Vagina (tissue), 2 donors: ENCODE results near the gene TMBIM4. TPM values are rescaled to one million over a fixed set of nuclear protein-coding genes. Genes with fewer than 3 reads are reported as not detected.
"Not testable (repeated sequence)": the region's sequence is repeated elsewhere in the genome, so short reads cannot be mapped to it uniquely, and the experiment has no call there.

Experiments used
- DNase-seq, 2 donors: peaks; one replicate each; pipeline ENCODE4 v3.0.0-alpha.2; 2017; ENCODE audit errors: extremely low spot score in 2 of 2
- H3K27ac ChIP-seq: fragments of 200-600 bp; sonication (generic); one replicate; pipeline ENCODE4 v1.5.1; 2019
- H3K27me3 ChIP-seq: fragments of 200-600 bp; sonication (generic); one replicate; pipeline ENCODE4 v1.5.1; 2019
- H3K36me3 ChIP-seq, 2 donors: fragments of 200-600 bp; sonication (generic); one replicate each; pipeline ENCODE4 v1.5.1; 2017 to 2019
- H3K4me1 ChIP-seq: fragments of 200-600 bp; sonication (generic); one replicate; pipeline ENCODE4 v1.5.1; 2019
- H3K4me3 ChIP-seq, 2 donors: fragments of 200-600 bp; sonication (generic); 1 replicate in 1 of 2; 2 replicates in 1 of 2; pipeline ENCODE4 v1.5.1; 2016 to 2019
- H3K9me3 ChIP-seq: fragments of 200-600 bp; sonication (generic); one replicate; pipeline ENCODE4 v1.5.1; 2019
- POLR2A ChIP-seq, 2 donors: fragments of 450-650 bp; IDR thresholded peaks; one replicate each; pipeline ENCODE4 v1.6.1; 2017; ENCODE audit warnings: antibody characterized with exemption in 2 of 2, mild to moderate bottlenecking in 2 of 2, moderate library complexity in 2 of 2
- POLR2AphosphoS5 ChIP-seq, 2 donors: sonication (generic); formaldehyde crosslinking; IDR thresholded peaks; one replicate each; pipeline ENCODE4 v1.9.0; 2017; ENCODE audit warnings: antibody characterized with exemption in 2 of 2, mild to moderate bottlenecking in 2 of 2, low read depth in 1 of 2; ENCODE audit not compliant: insufficient read depth in 1 of 2
- intact Hi-C: fragments of 100-400 bp; cut with DNase I; formaldehyde crosslinking; loops from one replicate; pipeline ENCODE4 v1.15.1; 2023
- total RNA-seq: library from RNA; depleted of rRNA; stranded (reverse); fragments of >200 nt; gene quantifications from one replicate; pipeline ENCODE4 v1.2.3, GENCODE V29; 2016
- TF ChIP-seq, protein P1 (sequence below), 3 experiments: fragments of 450-650 bp in 2 of 3; fragments of 200-600 bp in 1 of 3; sonication (generic) in 1 of 3; IDR thresholded peaks; one replicate each; pipeline ENCODE4 v1.5.1; 2017 to 2019; ENCODE audit warnings: antibody characterized with exemption in 3 of 3, mild to moderate bottlenecking in 2 of 3, moderate library complexity in 2 of 3

Gene TMBIM4
- total RNA-seq, 1 donor from 2014 or later: 98.7 TPM

DNA sequence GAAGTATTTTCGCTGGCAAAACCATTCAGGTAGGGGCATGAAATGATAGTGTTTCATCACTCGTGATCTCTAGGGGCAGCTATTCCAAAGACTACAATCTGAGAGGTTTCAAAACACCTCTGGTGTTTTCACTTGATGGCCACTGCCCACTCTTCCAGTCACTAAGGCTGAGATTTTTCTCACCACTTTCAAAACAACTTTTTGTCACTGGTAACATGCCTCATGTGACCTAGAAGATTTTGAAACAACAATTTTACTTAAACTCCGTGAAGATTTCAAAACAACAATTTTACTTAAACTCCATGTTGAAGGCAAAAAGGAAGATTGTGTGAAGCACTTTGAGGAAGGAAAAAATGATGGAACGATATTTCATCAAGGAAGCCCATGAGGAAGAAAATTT is 18.0 kb upstream of the TMBIM4 start:
- H3K4me3 ChIP-seq: no peak overlapping the region
- intact Hi-C loops: no loop called here
- no peak overlapping the region for H3K27ac ChIP-seq
- no peaks in the 10 kb centered on the region for H3K36me3 ChIP-seq
- DNase-seq: no peak
- H3K9me3 ChIP-seq: no peaks in the 10 kb centered on the region
- peaks cover 22% of the 10 kb centered on the region for H3K4me1 ChIP-seq
- TF ChIP-seq, protein P1, sequence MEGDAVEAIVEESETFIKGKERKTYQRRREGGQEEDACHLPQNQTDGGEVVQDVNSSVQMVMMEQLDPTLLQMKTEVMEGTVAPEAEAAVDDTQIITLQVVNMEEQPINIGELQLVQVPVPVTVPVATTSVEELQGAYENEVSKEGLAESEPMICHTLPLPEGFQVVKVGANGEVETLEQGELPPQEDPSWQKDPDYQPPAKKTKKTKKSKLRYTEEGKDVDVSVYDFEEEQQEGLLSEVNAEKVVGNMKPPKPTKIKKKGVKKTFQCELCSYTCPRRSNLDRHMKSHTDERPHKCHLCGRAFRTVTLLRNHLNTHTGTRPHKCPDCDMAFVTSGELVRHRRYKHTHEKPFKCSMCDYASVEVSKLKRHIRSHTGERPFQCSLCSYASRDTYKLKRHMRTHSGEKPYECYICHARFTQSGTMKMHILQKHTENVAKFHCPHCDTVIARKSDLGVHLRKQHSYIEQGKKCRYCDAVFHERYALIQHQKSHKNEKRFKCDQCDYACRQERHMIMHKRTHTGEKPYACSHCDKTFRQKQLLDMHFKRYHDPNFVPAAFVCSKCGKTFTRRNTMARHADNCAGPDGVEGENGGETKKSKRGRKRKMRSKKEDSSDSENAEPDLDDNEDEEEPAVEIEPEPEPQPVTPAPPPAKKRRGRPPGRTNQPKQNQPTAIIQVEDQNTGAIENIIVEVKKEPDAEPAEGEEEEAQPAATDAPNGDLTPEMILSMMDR (IDR thresholded peaks at IDR 0.05): no peak
- TF ChIP-seq POLR2AphosphoS5 (IDR thresholded peaks at IDR 0.05; ENCODE audit: insufficient read depth in 1 of 2, low read depth in 1 of 2): no peak
- TF ChIP-seq POLR2A (IDR thresholded peaks at IDR 0.05): no peak
- no peaks in the 10 kb centered on the region for H3K27me3 ChIP-seq

DNA sequence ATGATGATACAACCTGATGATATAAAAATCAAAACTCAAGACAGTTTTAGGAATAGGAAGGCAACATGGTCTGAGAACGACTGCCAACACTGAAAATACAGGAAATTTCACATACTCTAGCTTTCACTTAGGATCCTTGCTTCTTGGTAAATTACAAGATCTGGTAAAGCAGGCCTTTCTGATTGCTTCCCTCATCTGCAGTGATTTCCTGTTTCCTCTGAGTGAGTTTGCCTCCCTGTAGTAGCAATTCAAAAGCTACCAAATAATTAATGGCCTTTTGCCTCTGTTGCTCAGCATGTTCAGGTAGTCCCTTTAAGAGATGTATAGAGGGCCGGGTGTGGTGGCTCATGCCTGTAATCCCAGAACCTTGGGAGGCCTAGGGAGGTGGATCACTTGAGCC is 17.2 kb upstream of the TMBIM4 start:
- intact Hi-C loops: no loop called here
- Histone ChIP-seq H3K36me3 (no peaks in the 10 kb centered on the region), H3K27ac (no peak overlapping the region), H3K9me3 (no peaks in the 10 kb centered on the region), H3K4me3 (no peak overlapping the region), H3K27me3 (no peaks in the 10 kb centered on the region), H3K4me1 (peaks cover 22% of the 10 kb centered on the region)
- no peak for DNase-seq
- TF ChIP-seq POLR2AphosphoS5 (IDR thresholded peaks at IDR 0.05; ENCODE audit: insufficient read depth in 1 of 2, low read depth in 1 of 2): no peak
- TF ChIP-seq, protein P1 (IDR thresholded peaks at IDR 0.05): no peak
- no peak for TF ChIP-seq POLR2A (IDR thresholded peaks at IDR 0.05)

DNA sequence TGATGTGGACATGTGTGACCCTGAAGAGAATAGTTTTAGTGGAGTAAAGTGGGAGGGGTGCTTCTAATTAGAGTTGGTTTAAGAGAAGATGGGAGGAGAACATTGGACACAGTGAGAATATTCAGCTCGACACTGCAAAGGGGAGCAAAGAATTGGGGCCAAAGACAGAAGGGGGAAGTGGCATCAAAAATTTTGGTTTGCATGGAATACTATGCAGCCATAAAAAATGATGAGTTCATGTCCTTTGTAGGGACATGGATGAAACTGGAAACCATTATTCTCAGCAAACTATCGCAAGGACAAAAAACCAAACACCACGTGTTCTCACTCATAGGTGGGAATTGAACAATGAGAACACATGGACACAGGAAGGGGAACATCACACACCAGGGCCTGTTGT is 15.0 kb upstream of the TMBIM4 start:
- H3K4me1 ChIP-seq, H3K9me3 ChIP-seq, H3K27ac ChIP-seq, intact Hi-C loops, DNase-seq, H3K36me3 ChIP-seq, H3K27me3 ChIP-seq, H3K4me3 ChIP-seq: not testable (repeated sequence)

DNA sequence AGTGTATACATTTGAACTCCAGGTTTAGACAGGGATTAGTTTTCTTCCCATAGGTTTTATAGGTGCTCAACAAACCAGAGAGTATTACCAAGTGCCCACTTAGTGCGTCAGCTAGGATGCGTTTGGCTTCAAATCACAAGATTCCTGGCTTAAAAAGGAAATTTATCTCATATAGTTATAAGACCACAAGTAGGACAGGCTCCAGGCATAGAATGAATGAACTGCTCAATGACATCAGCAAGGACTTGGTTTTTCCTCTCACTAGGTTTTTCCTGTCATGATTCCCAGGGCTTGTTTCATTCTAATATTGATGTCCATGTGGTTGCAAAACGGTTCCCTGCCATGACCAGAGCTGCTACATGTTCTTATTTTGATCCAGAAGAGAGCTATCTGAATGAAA is 13.2 kb upstream of the TMBIM4 start:
- no peak for DNase-seq
- no peak overlapping the region for H3K27ac ChIP-seq
- no peaks in the 10 kb centered on the region for H3K9me3 ChIP-seq
- TF ChIP-seq, protein P1 (IDR thresholded peaks at IDR 0.05): no peak
- TF ChIP-seq POLR2A (IDR thresholded peaks at IDR 0.05): no peak
- no peak for TF ChIP-seq POLR2AphosphoS5 (IDR thresholded peaks at IDR 0.05; ENCODE audit: insufficient read depth in 1 of 2, low read depth in 1 of 2)
- intact Hi-C loops: no loop called here
- H3K27me3 ChIP-seq: no peaks in the 10 kb centered on the region
- no peaks in the 10 kb centered on the region for H3K36me3 ChIP-seq
- H3K4me1 ChIP-seq: no peaks in the 10 kb centered on the region
- H3K4me3 ChIP-seq: no peak overlapping the region

DNA sequence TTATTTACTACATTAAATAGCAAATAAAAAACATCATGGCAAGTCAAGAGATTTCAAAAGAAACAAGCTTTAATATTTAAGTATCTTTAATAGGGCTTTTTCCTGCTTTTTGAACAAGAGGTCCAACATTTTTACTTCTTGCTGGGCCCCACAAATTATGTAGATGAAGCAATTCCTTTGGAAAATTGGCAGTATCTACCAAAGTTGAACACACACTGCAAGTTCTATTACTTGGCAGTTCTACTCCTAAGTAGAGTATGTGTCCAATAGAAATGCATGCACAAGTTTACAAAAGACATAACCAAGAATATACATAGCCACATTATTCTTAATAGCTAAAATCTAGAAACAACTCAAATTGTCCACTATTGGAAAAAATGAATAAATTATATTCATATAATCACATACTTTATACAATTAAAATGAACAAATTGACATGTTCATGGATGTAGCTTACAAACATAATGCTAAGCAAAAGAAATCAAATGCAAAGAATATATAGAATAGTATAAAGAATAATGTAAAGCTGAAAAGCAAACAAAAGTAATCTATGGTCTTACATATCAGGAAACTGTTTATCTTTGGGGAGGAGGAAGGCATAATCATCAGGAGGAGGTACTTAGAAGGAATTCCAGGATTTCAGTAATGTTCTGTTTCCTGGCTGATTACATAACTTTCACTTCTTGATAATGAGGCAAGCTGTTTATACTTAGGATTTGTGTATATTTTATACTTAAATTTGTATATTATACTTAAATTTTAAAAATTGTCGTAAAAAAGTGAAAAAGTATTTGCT is 6.5 kb upstream of the TMBIM4 start:
- TF ChIP-seq POLR2AphosphoS5 (IDR thresholded peaks at IDR 0.05; ENCODE audit: insufficient read depth in 1 of 2, low read depth in 1 of 2): peak in 1 of 2 donors; percentile 45
- TF ChIP-seq, protein P1 (IDR thresholded peaks at IDR 0.05): no peak
- Histone ChIP-seq H3K4me1 (no peaks in the 10 kb centered on the region), H3K27ac (no peak overlapping the region), H3K9me3 (no peaks in the 10 kb centered on the region), H3K36me3 (no peaks in the 10 kb centered on the region), H3K27me3 (no peaks in the 10 kb centered on the region), H3K4me3 (no peak overlapping the region)
- DNase-seq: no peak
- intact Hi-C loops: no loop called here

DNA sequence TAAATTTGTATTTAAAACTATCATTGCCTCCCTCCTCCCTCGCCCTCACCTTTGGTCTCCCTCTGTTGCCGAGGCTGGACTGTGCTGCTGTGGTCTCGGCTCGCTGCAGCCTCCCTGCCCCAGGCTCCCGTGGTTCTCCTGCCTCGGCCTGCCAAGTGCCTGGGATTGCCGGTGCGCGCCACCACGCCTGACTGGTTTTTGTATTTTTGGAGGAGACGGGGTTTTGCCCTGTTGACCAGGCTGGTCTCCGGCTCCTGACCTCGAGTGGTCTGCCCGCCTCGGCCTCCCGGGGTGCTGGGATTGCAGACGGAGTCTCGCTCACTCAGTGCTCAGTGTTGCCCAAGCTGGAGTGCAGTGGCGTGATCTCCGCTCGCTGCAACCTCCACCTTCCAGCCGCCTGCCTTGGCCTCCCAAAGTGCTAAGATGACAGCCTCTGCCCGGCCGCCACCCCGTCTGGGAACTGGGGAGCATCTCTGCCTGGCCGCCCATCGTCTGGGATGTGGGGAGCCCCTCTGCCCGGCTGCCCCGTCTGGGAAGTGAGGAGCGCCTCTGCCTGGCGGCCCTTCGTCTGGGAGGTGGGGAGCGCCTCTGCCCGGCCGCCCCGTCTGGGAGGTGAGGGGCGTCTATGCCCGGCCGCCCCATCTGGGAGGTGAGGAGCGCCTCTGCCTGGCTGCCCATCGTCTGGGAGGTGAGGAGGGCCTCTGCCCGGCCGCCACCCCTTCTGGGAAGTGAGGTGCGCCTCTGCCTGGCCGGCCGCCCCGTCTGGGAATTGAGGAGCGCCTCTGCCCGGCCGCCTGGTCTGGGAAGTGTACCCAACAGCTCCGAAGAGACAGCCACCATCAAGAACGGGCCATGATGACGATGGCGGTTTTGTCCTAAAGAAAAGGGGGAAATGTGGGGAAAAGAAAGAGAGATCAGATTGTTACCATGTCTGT is 4.9 kb upstream of the TMBIM4 start:
- H3K4me3 ChIP-seq, intact Hi-C loops, DNase-seq, H3K27ac ChIP-seq, H3K36me3 ChIP-seq, H3K4me1 ChIP-seq, H3K27me3 ChIP-seq, H3K9me3 ChIP-seq: not testable (repeated sequence)
